Measurements from ENCODE around the gene ADAMTS15. TPM values are rescaled to one million over a fixed set of nuclear protein-coding genes. Genes with fewer than 3 reads are reported as not detected.

Gene ADAMTS15
- total RNA-seq, 4 donors from 2014 or later: 26.3 to 49.6 (median 34.5) TPM

GRCh38 chr11:130486391-130486836 lies 38.0 kb downstream of the ADAMTS15 start:
- no peak for DNase-seq (ENCODE audit: low spot score)
- ATAC-seq (ENCODE audit: low FRiP score): no peak
- TF ChIP-seq, protein P1, sequence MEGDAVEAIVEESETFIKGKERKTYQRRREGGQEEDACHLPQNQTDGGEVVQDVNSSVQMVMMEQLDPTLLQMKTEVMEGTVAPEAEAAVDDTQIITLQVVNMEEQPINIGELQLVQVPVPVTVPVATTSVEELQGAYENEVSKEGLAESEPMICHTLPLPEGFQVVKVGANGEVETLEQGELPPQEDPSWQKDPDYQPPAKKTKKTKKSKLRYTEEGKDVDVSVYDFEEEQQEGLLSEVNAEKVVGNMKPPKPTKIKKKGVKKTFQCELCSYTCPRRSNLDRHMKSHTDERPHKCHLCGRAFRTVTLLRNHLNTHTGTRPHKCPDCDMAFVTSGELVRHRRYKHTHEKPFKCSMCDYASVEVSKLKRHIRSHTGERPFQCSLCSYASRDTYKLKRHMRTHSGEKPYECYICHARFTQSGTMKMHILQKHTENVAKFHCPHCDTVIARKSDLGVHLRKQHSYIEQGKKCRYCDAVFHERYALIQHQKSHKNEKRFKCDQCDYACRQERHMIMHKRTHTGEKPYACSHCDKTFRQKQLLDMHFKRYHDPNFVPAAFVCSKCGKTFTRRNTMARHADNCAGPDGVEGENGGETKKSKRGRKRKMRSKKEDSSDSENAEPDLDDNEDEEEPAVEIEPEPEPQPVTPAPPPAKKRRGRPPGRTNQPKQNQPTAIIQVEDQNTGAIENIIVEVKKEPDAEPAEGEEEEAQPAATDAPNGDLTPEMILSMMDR (IDR thresholded peaks at IDR 0.05): no peak

DNA sequence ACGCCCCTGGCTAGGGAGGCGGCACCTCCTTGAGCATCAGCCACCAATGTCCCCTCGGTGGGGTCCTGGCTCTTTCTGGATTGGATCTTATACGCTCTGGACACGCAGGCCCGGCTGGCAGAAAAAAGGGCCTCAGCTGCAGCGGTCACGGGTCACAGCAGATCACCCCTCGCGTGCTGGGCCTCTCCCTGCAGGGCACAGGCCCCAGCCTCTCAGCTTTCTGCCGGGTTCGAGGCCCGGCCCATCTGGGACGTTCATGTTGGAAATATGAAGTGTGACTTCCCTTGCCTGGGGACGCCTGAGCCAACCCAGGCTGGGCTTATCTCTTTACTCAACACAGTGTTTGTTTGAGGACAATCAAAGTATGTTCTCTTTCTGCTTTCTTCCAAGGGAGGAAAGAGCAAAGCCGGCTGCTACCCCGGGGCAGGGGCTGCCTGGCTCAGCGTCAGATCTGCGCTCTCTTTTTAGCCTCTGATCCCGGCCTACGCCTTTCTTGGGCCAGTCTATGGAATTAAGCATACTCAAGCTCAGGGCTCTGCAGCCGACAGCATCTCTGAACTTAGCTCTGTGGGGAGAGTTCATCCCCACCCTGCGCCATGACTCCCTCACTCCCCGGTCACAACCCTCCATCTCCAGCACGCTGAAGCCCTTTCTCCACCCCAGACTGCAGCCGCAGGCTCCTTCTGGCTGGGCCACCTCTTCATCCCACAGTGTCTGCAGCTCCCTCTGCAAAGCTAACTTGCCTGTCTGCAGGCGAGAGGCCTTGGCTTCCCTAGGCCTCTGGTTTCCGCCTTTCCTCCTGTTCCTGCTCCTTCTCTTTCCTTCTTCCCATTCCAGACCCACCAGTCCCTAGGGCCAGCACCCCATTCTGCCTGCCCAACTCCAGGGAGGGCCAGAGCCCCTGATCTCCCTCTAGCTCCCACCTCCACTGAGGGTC lies 38.8 kb downstream of the ADAMTS15 start:
- DNase-seq (ENCODE audit: low spot score): no peak
- ATAC-seq (ENCODE audit: low FRiP score): no peak
- TF ChIP-seq, protein P1 (IDR thresholded peaks at IDR 0.05): no peak

GRCh38 chr11:130487924-130488815 lies 39.7 kb downstream of the ADAMTS15 start:
- no peak for DNase-seq (ENCODE audit: low spot score)

GRCh38 chr11:130488848-130489584 lies 40.6 kb downstream of the ADAMTS15 start:
- no peak for ATAC-seq (ENCODE audit: low FRiP score)
- TF ChIP-seq, protein P1 (IDR thresholded peaks at IDR 0.05): no peak

More at GRCh38 chr11:130487924-130488815, 39.7 kb downstream of the ADAMTS15 start:
- no peak for ATAC-seq (ENCODE audit: low FRiP score)
- TF ChIP-seq, protein P1 (IDR thresholded peaks at IDR 0.05): no peak

DNA sequence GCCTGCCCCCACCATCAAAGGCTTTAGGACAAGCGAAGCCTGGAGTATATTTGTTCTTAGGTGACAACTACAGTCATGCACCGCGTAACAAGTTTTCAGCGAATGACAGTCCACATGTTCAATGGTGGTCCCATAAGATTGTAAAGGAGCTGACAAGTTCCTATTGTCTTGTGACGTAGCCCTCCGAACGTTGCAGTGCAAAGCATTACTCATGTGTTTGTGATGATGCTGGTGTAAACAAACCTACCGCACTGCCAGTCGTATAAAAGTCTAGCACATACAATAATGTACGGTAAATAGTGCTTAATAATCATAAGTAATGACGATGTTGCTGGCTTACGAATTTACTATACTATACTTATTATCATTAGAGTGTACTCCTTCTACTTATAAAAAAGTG lies 41.3 kb downstream of the ADAMTS15 start:
- TF ChIP-seq, protein P1 (IDR thresholded peaks at IDR 0.05): no peak
- no peak for DNase-seq (ENCODE audit: low spot score)
- ATAC-seq (ENCODE audit: low FRiP score): no peak

More at GRCh38 chr11:130488848-130489584, 40.6 kb downstream of the ADAMTS15 start:
- no peak for DNase-seq (ENCODE audit: low spot score)

DNA sequence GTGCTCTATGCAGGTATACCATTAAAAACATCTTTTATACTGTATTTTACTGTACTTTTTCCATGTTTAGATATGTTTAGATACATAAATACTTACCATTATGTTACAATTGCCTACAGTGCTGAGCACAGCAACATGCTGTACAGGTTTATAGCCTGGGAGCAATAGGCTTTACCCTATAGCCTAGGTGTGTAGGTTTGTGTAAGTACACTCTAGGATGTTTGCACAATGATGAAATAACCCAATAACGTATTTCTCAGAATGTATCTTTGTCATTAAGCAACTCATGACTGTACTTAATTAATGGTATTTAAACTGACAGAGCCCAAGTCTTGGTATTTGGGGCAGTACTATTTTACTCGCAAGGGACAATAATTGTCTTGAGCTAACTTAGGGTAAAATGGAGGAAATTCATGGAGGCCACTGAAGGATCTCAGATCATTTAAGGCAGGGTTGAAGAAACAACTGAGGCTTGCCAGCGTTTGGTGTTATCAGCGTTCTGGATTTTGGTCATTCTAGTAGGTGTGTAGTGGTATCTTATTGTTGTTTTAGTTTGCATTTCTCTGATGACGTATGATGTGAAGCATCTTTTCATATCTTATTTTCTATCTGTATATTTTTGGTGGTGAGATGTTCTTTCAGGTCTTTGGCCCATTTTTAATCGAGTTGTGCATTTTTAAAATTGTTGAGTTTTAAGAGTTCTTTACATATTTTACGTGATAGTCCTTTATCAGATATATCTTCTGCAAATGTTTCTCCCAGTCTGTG lies 42.4 kb downstream of the ADAMTS15 start:
- TF ChIP-seq, protein P1 (IDR thresholded peaks at IDR 0.05): no peak
- no peak for DNase-seq (ENCODE audit: low spot score)
- no peak for ATAC-seq (ENCODE audit: low FRiP score)

Data from omental fat pad (tissue), 4 donors.